Activated CD8-positive, alpha-beta memory T cell treated with anti-CD3 and anti-CD28 coated beads, Interleukin-2, amount 50 U/mL, for 1 hour (primary cell): ENCODE measurements around the gene ANKRD24.
"Not testable (repeated sequence)": the region's sequence is repeated elsewhere in the genome, so short reads cannot be mapped to it uniquely, and the experiment has no call there.

Source experiments
- DNase-seq: peaks from one replicate; pipeline ENCODE4 v3.0.0-alpha.2; 2020; ENCODE audit errors: extremely low read depth

The ANKRD24 gene

DNA sequence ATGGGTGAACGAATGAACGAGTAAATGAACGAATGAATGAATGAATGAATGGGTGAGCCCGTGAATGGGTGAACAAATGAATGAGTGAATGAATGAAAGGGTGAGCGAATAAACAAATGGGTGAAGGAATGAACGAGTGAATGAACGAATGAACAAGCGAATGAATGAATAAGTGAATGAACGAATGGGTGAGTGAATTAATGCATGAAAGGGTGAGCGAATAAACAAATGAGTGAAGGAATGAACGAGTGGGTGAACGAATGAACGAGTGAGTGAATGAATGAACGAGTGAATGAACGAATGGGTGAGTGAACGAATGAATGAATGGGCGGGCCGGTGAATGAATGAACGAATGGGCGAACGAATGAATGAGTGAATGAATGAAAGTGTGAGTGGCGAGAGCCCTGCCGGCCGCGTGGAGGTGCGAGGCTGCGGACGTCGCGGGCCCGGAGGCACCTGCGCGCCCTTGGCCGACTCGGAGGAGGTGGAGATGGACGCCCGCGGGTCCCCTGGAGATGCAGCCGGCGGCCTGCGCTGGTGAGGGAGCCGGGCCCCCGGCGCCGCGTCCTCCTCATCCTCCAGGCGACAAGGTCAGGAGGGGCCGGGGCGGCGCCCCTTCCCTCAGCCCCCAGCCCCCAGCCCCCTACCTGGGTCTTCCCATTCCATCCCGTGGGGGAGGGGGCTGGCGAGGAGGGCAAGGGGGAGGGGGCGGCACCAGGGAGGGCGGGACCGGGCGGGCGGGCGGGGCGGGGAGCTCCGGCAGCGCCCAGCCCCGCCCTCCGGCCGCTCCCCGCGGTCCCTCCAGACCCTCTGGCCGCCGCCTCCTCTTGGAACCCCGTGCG, 15.4 kb downstream of the ANKRD24 start:
- no peak for DNase-seq

DNA sequence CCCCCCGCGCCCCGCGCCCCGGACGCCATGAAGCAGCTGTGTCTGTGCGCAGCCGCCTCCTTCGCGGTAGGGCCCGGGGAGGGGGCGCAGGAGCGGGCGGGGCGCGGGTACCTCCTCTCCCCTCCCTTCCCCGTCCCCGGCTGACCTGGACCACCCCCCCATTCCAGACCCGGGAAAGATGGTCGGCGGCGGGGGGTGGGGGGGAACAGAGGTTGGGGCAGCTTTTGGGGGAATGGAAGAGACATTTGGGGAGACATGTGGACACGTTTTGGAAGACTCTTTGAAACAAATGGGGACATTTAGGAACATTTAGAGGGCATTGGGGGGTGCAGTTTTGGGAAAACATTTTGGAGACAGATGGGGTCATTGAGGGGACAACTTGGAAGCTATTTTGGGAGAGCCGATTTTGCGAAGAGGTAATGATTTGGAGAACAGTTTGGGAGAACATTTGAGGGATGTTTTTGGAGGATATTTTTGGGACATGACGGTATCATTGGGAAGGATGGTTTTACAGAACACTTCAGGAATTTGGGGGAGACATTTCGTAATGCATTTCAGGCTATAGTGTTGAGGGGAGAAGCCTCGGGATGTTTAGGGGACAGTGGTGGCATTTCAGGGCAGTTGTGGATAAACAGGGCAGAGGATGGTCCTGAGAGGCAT, 16.1 kb downstream of the ANKRD24 start:
- no peak for DNase-seq

DNA sequence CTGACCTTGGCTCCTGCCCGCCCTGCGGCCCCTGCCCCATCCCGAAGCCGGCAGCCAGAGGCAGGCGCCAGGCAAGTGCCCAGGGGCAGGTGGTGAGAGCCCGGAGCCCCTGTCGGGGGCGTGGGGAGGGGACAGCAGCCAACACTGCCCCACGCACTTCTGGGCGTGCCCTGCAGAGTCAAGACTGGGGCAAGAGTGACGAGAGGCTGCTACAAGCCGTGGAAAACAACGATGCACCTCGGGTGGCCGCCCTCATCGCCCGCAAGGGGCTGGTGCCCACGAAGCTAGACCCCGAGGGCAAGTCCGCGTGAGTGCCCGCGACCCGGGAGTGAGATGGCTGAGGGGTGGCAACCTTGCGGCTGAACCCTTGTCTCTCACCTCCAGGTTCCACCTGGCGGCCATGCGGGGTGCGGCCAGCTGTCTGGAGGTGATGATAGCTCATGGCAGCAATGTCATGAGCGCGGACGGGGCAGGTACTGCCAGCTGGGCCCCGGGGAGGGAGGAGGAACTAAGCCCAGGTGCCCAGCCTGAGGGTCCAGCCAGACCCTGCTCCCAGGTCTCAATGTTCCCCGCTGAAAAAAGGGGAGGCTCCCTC, 17.3 kb downstream of the ANKRD24 start:
- DNase-seq, result no peak

DNA sequence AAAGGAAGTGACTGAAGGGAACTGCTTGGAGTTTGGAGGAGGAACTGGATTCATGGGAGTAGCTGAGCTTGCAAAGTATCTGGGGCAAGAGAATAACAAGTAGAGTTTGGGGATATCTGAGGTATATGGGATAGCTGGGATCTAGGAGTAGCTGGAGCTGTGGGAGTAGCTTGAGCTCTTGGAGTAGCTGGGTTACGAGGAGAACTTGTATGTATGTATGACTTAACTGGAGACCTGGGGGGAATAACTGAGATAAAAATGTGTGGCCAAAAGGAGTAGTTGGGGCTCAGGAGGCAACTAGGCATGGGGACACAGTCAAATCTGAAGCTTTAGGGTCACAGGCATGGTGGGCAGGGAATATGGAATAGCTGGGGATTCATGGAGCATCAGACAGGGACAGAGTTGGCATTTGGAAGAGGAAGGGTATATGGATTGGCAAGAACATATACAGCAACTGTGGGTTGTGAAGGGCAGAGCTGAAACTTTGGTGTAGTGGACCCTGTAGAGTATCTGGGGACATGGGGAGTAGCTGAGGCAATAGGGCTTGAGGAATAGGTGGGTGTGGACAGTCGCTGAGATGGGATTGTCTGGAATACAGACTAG, 18.6 kb downstream of the ANKRD24 start:
- DNase-seq, result no peak

DNA sequence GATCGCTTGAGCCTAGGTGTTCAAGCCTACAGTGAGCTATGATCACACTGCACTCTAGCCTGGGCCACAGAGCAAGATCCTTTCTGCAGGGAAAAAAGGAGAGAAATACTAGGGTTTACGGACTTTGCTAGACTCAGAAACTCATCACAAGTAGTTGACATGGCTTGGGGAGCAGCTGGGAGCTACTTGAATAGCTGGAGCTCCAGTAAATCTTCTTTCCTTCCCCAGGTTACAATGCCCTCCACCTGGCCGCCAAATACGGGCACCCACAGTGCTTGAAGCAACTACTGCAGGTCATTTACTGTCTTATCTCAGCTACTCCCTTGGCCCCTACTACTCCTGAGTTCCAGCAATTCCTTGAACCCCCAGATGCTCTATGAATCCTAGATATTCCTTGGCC, 19.3 kb downstream of the ANKRD24 start:
- no peak for DNase-seq

DNA sequence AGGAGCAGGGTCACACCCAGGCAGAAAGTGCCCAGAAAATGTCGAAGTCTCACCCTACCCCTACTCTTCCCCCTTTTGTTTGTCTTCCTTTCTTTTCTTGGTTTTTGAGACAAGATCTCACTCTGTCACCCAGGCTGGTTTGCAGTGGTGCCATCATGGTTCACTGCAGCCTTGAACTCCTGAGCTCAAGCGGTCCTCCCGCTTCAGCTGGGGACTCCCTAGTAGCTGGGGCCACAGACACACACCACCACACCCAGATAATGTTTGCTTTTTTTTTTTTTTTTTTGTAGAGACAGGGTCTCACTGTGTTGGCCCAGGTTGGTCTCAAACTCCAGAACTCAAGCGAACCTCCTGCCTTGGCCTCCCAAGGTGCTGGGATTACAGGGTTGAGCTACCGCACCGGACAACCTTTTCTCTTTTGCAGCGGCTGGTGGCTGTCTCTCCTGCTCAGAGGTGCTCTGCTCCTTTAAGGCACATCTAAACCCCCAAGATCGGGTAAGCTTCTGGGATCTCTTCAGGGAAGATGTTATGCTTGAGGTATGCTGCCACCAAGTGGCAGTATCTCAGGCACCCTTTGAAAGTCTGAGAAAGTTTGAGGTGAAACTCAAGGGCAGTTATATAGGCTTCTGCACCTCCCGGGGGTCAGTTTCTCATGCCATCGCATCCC, 24.5 kb downstream of the ANKRD24 start:
- DNase-seq, result no peak

DNA sequence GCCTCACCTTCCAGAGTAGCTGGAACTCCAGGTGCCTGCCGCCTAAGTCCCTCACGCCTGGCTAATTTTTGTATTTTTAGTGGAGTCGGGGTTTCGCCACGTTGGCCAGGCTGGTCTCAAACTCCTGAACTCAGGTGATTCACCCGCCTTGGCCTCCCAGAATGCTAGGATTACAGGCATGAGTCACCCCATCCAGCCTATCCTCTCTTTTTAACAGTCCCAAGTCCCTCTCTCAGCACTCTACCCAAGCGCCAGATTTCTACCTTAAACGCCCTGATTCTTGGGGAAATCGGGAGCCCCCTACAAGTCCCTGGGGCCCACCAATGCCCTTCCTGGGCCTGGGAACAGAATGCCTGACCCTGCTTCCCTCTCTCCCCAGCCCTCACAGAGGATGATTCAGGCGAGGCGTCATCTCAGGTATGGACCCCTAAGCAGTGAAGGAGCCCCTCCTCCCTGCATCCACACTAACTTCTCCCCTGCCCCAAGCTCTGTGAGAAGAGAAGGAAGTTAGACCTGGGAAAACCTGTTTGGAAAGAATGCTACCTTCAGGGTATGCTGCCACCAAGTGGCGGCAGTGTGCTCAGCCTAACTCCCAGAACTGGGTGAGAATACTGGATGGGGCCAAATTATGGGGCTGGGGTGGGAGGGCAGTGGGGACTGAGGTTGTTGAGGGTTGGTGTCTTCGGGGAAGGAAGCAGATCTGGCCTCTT, 26.1 kb downstream of the ANKRD24 start:
- no peak for DNase-seq

DNA sequence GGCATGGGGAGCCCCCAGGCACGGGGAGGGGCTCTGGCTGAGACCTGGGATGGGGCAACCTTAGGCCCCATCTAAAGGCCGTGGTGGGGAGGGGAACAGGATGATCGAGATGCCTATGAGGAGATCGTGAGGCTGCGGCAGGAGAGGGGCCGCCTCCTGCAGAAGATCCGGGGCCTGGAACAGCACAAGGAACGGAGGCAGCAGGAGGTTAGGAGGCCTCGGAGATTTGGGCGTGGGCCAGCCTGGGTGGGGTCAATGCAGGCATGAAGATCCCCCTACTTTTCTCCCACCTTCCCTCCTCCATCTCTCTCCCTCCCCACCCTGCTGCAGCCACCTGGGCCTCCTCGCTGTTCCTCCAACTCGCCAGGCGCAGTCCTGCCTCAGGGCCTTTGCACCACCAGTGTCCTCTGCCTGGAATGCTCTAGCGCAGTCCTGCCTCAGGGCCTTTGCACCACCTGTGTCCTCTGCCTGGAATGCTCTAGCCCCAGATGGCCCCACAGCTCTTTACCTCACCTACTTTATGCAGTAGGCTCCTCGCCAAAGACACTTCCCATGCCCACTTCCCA, 27.8 kb downstream of the ANKRD24 start:
- DNase-seq, result no peak

DNA sequence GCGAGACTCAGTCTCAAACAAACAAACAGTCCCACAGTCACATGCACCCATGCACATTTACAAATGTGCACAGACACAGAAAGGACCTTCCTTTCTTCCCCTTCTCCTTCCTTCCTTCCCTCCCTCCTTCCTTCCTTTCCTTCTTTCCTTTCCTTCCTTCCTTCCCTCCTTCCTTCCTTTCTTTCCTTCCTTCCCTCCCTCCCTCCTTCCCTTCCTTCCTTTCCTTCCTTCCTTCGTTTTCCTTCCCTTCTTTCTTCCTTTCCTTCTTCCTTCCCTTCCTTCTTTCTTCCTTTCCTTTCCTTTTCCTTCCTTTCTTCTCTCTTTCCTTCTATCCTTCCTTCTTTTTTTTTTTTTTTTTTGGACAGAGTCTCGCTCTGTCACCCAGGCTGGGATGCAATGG, 30.6 kb downstream of the ANKRD24 start:
- DNase-seq, result no peak

DNA sequence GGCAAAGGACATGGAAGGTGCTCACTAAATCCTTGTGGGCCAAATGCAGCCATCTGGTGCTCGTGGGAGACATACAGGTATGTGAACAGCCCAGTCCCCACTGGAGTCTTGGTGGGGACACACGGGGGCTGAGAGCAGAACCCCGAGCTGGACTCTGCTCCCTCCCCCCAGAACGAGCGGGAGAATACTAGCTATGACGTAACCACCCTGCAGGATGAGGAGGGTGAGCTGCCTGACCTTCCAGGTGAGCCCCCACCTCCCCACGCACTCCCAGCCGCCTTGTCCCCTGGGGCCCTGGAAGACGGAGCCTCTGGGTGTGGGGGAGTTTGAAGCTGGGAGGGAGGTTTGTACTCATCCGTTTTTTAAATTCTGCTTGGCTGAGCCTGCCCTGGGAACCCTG, 33.3 kb downstream of the ANKRD24 start:
- no peak for DNase-seq

DNA sequence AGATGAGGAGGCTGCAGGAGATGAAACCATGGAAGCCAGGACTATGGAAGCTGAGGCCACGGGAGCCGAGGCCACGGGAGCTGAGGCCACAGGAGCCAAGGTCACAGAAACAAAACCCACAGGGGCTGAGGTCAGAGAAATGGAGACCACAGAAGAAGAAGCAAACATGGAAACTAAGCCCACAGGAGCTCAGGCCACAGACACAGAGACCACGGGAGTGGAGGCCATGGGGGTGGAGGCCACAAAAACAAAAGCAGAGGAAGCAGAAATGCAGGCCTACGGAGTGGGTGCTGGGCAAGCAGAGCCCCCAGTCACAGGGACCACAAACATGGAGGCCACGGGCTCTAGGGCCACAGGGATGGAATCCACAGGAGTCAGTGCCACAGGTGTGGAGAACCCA, 34.4 kb downstream of the ANKRD24 start:
- no peak for DNase-seq

DNA sequence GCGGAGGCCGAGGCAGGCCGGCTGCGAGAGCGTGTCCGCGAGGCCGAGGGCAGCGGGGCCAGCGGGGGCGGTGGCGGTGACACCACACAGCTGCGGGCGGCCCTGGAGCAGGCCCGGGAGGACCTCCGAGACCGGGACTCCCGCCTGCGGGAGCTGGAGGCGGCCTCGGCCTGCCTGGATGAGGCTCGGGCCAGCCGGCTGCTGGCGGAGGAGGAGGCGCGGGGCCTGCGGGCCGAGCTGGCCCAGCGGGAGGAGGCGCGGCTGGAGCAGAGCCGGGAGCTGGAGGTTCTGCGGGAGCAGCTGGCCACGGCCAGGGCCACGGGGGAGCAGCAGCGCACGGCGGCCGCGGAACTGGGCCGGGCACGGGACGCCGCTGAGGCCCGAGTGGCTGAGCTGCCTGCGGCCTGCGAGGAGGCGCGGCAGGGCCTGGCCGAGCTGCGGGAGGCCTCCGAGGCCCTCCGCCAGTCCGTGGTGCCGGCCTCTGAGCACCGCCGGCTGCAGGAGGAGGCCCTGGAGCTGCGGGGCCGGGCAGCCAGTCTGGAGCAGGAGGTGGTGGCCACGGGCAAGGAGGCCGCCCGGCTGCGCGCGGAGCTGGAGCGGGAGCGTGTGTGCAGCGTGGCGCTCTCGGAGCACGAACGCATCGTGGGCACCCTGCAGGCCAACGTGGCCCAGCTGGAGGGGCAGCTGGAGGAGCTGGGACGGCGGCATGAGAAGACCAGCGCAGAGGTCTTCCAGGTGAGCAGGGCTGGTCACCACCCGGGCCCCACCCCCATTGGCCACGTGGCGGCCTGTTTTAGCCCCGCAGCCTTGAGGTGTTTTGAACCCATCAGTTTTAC, 35.2 kb downstream of the ANKRD24 start:
- no peak for DNase-seq

DNA sequence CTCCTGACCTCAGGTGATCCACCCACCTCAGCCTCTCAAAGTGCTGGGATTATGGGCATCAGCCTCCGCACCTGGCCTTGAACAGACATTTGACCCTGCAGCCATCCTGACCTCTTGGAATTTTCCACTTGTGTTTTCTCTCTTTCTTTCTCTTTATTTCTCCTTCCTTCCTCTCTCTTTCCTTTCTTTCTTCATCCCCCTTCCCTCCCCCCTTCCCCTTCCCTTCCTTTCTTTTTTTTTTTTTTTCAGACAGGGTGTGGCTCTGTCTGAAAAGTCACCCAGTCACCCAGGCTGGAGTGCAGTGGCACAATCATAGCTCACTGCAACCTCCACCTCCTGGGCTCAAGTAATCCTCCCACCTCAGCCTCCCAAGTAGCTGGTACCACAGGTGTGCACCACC, 36.0 kb downstream of the ANKRD24 start:
- not testable (repeated sequence) for DNase-seq

DNA sequence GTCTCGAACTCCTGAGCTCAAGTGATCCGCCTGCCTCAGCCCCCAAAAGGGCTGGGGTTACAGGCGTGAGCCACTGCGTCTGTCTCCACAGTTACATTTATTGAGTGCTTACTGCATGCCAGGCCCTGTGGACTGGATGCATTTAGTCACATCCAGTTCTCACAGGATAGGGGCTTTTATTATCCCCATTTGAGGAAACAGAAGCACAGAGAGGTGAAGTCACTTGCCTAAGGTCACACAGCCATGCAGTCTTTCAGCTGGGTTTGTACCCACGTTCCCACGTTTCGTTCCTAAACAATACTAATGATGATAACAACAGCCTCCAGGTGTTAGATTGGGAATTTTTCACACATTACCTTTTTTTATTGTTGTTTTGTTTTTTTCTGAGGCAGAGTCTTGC, 37.7 kb downstream of the ANKRD24 start:
- no peak for DNase-seq

DNA sequence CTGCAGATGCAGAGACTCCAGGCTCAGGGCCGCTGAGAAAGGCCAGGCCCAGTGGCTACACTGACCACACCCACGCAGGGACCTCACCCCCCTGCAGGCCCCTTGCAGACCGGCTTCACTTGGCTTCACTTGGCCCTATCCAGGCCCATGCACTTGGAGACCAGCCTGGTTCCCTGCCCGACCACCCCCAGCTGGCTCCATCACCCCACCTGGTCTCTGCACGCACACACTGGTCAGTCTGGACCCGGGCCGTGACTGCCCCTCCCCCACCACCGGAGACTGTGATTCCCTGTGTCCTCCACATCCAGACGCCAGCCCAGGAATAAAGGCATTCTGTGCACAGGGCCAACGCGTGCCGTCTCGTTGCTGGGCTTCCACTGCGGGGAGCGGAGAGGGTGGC, 42.0 kb downstream of the ANKRD24 start:
- DNase-seq, result no peak

DNA sequence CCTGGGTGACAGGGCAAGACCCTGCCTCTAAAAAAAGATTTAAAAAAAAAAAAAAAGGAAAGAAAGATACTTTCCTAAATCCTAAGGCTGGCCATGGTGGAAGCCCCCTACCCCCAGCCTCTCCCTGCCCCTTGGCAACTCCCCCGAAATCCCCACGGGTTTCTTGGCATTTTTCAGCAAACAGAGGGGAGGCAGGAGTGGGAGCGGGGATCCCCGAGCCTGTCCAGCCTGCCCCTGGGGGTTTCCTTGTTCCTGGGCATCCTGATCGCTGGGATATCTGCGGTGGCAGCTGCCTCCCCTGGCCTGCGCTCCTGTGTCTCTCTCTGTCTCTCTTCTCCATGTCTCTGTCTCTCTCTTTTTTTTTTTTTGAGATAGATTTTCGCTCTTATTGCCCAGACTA, 43.4 kb downstream of the ANKRD24 start:
- no peak for DNase-seq

DNA sequence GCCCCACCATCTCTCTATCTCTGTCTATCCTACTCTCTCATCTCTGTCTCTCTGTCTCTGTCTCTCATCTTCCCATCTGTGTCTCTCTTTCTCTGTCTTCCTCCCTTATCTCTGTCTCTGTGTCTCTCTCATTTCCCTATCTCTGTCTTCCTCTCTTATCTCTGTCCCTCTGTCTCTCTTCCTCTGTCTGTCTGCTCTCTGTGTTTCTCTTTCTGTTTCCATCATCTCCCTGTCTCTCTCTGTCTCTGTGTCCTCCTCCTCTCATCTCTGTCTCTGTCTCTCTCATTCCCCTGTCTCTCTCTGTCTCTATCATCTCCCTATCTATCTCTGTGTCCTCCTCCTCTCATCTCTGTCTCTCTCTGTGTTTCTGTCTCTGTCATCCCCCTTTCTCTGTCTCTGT, 45.3 kb downstream of the ANKRD24 start:
- no peak for DNase-seq

DNA sequence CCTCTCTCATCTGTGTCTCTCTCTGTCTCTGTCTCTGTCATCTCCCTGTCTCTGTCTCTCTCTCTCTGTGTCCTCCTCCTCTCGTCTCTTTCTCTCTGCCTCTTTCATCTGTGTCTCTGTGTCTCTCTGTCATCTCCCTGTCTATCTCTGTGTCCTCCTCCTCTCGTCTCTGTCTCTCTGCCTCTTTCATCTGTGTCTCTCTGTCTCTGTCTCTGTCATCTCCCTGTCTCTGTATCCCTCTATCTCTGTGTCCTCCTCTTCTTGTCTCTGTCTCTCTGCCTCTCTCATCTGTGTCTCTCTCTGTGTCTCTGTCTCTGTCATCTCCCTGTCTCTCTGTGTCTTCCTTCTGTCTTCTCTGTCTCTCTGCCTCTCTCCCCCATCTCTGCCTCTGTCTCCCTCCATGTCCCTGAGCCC, 46.3 kb downstream of the ANKRD24 start:
- DNase-seq, result no peak

DNA sequence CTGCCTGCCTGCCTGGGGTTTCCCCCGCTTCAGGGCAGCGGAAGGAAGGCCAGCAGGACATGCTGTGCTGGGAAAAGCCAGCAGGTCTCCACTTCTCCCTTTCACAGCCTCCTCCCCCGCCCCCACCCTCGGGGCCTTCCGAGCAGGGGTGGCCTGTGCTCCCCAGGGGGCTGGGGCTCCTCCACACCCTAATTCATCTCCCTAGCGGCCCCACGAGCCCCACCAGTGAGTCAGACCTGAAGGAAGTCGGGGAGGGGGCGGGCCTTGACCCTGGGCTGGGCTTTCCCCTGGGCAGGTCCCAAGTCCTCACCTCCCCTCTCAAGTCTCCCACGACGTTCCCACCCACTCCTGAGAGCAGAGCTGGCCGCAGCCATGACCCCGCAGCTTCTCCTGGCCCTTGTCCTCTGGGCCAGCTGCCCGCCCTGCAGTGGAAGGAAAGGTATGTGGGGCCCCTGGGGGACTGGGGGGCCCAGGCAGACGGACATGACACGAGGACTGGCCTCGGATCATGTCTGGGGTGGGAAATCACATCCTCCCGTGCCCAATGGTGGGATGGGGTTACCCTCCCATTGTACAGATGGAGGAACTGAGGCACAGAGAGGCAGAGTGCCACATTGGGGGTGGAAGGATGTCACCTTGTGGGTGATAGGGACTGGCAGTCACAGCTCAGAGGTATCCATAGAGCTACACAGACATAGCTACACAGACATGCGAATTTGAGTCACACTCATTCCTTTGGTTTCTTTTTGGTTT, 46.9 kb downstream of the ANKRD24 start, which contains the start of gene EBI3:
Gene EBI3, plus strand, starts transcription at position 345 of the 753 bp plus-strand sequence. Its CDS starts 28 bp downstream, at position 373.
- DNase-seq, result no peak
